GM06990 (cell line): Measurements from ENCODE around the gene ITPR1.

ENCODE experiments used
- DNase-seq: peaks from one replicate; pipeline ENCODE4 v3.0.0-alpha.2; 2011; ENCODE audit not compliant: insufficient read length; ENCODE audit errors: extremely low read depth
- H3K27me3 ChIP-seq: replicated peaks from 2 replicates; pipeline ENCODE4 v1.6.0; 2011; ENCODE audit warnings: low read length; ENCODE audit not compliant: control insufficient read depth, insufficient read depth
- H3K36me3 ChIP-seq: 2 replicates; pipeline ENCODE4 v1.5.1; 2011; ENCODE audit warnings: low read length; ENCODE audit not compliant: control insufficient read depth, insufficient read depth
- H3K4me3 ChIP-seq: replicated peaks from 2 replicates; pipeline ENCODE4 v1.5.1; 2011; ENCODE audit warnings: low read depth, mild to moderate bottlenecking, control low read depth, low read length
- CTCF ChIP-seq: IDR thresholded peaks from 2 replicates; pipeline ENCODE4 v1.5.1; 2011; ENCODE audit warnings: low read length, control low read depth, mild to moderate bottlenecking, inconsistent platforms; ENCODE audit not compliant: insufficient read depth, poor library complexity, severe bottlenecking

The ITPR1 gene

GRCh38 chr3:4664412-4664811 is 171.3 kb downstream of the ITPR1 start:
- no peak for TF ChIP-seq CTCF
- Histone ChIP-seq H3K27me3 (no peaks in the 10 kb centered on the region), H3K36me3 (no peaks in the 10 kb centered on the region; the same call in 1 of the 2 replicates), H3K4me3 (no peak overlapping the region)
- no peak for DNase-seq

- no peaks in the 10 kb centered on the region; the same call in 1 of the 2 replicates for H3K36me3 ChIP-seq
These were observed 172.0 kb downstream of the ITPR1 start for GRCh38 chr3:4665197-4665596.

GRCh38 chr3:4666071-4666470 is 172.9 kb downstream of the ITPR1 start:
- H3K4me3 ChIP-seq = no peak overlapping the region
- H3K27me3 ChIP-seq = no peaks in the 10 kb centered on the region
- H3K36me3 ChIP-seq = no peaks in the 10 kb centered on the region; the same call in none of the 2 replicates
- DNase-seq = no peak
- TF ChIP-seq CTCF = no peak

More at GRCh38 chr3:4665197-4665596, 172.0 kb downstream of the ITPR1 start:
- Histone ChIP-seq H3K27me3 (no peaks in the 10 kb centered on the region), H3K4me3 (no peak overlapping the region)
- TF ChIP-seq CTCF = no peak
- DNase-seq = no peak

- Histone ChIP-seq H3K36me3 (no peaks in the 10 kb centered on the region; the same call in none of the 2 replicates), H3K27me3 (no peaks in the 10 kb centered on the region), H3K4me3 (no peak overlapping the region)
- TF ChIP-seq CTCF = peak; percentile 35
- DNase-seq = no peak
These were observed 177.2 kb downstream of the ITPR1 start for GRCh38 chr3:4670352-4670751.

GRCh38 chr3:4672725-4673275 is 179.7 kb downstream of the ITPR1 start:
- Histone ChIP-seq H3K4me3 (no peak overlapping the region), H3K36me3 (no peaks in the 10 kb centered on the region; the same call in 1 of the 2 replicates), H3K27me3 (no peaks in the 10 kb centered on the region)
- no peak for TF ChIP-seq CTCF
- no peak for DNase-seq

GRCh38 chr3:4674216-4674615 is 181.1 kb downstream of the ITPR1 start:
- H3K27me3 ChIP-seq = no peaks in the 10 kb centered on the region
- H3K4me3 ChIP-seq = no peak overlapping the region
- no peaks in the 10 kb centered on the region; the same call in 1 of the 2 replicates for H3K36me3 ChIP-seq
- TF ChIP-seq CTCF = no peak
- DNase-seq = no peak
